ENCODE results near the gene ZNF215.
"Not testable (repeated sequence)": the region's sequence is repeated elsewhere in the genome, so short reads cannot be mapped to it uniquely, and the experiment has no call there.

The ZNF215 gene

GRCh38 chr11:6927030-6927617, 898 bp downstream of the ZNF215 start:
- Mint-ChIP-seq H3K4me1 (peaks cover 26% of the 10 kb centered on the region), H3K27ac (no peak overlapping the region), H3K4me3 (peak overlapping the region; percentile 97), H3K27me3 (ENCODE audit: low read depth, poor library complexity) (peaks cover 6% of the 10 kb centered on the region), H3K9me3 (no peaks in the 10 kb centered on the region), H3K36me3 (ENCODE audit: low read depth) (peaks cover 13% of the 10 kb centered on the region)
- no peak for TF ChIP-seq CTCF (IDR thresholded peaks at IDR 0.05)
- no peak for DNase-seq

GRCh38 chr11:6928916-6929315, 2.7 kb downstream of the ZNF215 start:
- no peak for TF ChIP-seq CTCF (IDR thresholded peaks at IDR 0.05)
- H3K27ac Mint-ChIP-seq, result no peak overlapping the region
- no peak for DNase-seq
- peaks cover 26% of the 10 kb centered on the region for H3K4me1 Mint-ChIP-seq
- peak overlapping the region; percentile 11 for H3K4me3 Mint-ChIP-seq
- H3K36me3 Mint-ChIP-seq (ENCODE audit: low read depth), result peaks cover 29% of the 10 kb centered on the region
- H3K27me3 Mint-ChIP-seq (ENCODE audit: low read depth, poor library complexity), result peaks cover 6% of the 10 kb centered on the region
- H3K9me3 Mint-ChIP-seq, result no peaks in the 10 kb centered on the region

GRCh38 chr11:6931146-6931713, 5.0 kb downstream of the ZNF215 start:
- H3K27me3 Mint-ChIP-seq (ENCODE audit: low read depth, poor library complexity), result peaks cover 3% of the 10 kb centered on the region
- DNase-seq, result no peak
- H3K4me3 Mint-ChIP-seq, result no peak overlapping the region
- no peak overlapping the region for H3K27ac Mint-ChIP-seq
- H3K9me3 Mint-ChIP-seq, result no peaks in the 10 kb centered on the region
- no peak for TF ChIP-seq CTCF (IDR thresholded peaks at IDR 0.05)
- peaks cover 52% of the 10 kb centered on the region for H3K36me3 Mint-ChIP-seq (ENCODE audit: low read depth)
- peaks cover 17% of the 10 kb centered on the region for H3K4me1 Mint-ChIP-seq

- H3K4me3 Mint-ChIP-seq, result no peak overlapping the region
- H3K4me1 Mint-ChIP-seq, result peaks cover 15% of the 10 kb centered on the region
- TF ChIP-seq CTCF (IDR thresholded peaks at IDR 0.05), result no peak
- no peaks in the 10 kb centered on the region for H3K27me3 Mint-ChIP-seq (ENCODE audit: low read depth, poor library complexity)
- H3K36me3 Mint-ChIP-seq (ENCODE audit: low read depth), result peaks cover 59% of the 10 kb centered on the region
- DNase-seq, result no peak
- no peak overlapping the region for H3K27ac Mint-ChIP-seq
- no peaks in the 10 kb centered on the region for H3K9me3 Mint-ChIP-seq
These were observed 5.9 kb downstream of the ZNF215 start for GRCh38 chr11:6932145-6932544.

GRCh38 chr11:6941970-6942369, 15.7 kb downstream of the ZNF215 start:
- no peaks in the 10 kb centered on the region for H3K9me3 Mint-ChIP-seq
- DNase-seq, result no peak
- TF ChIP-seq CTCF (IDR thresholded peaks at IDR 0.05), result no peak
- no peak overlapping the region for H3K4me3 Mint-ChIP-seq
- H3K36me3 Mint-ChIP-seq (ENCODE audit: low read depth), result peaks cover 28% of the 10 kb centered on the region
- H3K27ac Mint-ChIP-seq, result peak overlapping the region; percentile 11
- no peaks in the 10 kb centered on the region for H3K4me1 Mint-ChIP-seq
- no peaks in the 10 kb centered on the region for H3K27me3 Mint-ChIP-seq (ENCODE audit: low read depth, poor library complexity)

- Mint-ChIP-seq H3K27ac (no peak overlapping the region), H3K36me3 (ENCODE audit: low read depth) (peaks cover 31% of the 10 kb centered on the region), H3K27me3 (ENCODE audit: low read depth, poor library complexity) (no peaks in the 10 kb centered on the region), H3K4me3 (no peak overlapping the region), H3K4me1 (no peaks in the 10 kb centered on the region), H3K9me3 (peaks cover 3% of the 10 kb centered on the region)
- no peak for DNase-seq
- TF ChIP-seq CTCF (IDR thresholded peaks at IDR 0.05), result no peak
These were observed 16.9 kb downstream of the ZNF215 start for GRCh38 chr11:6943131-6943530.

GRCh38 chr11:6954248-6954647, 28.0 kb downstream of the ZNF215 start:
- DNase-seq; H3K4me3 Mint-ChIP-seq; H3K4me1 Mint-ChIP-seq; H3K27ac Mint-ChIP-seq; H3K27me3 Mint-ChIP-seq (ENCODE audit: low read depth, poor library complexity): not testable (repeated sequence)
- peaks cover 65% of the 10 kb centered on the region for H3K36me3 Mint-ChIP-seq (ENCODE audit: low read depth)
- peaks cover 35% of the 10 kb centered on the region for H3K9me3 Mint-ChIP-seq

Data from nephron progenitor cell (in vitro differentiated cells).